Dedifferentiated amniotic fluid mesenchymal stem cell (primary cell): ENCODE results near the gene BARX1.
A peak's percentile ranks its signal among the peaks of the same experiment; 100 is the strongest.
"Not testable (repeated sequence)": the region's sequence is repeated elsewhere in the genome, so short reads cannot be mapped to it uniquely, and the experiment has no call there.

ENCODE experiments used
- DNase-seq: peaks from one replicate; pipeline ENCODE4 v3.0.0-alpha.2; 2016; ENCODE audit errors: extremely low spot score

Gene BARX1

DNA sequence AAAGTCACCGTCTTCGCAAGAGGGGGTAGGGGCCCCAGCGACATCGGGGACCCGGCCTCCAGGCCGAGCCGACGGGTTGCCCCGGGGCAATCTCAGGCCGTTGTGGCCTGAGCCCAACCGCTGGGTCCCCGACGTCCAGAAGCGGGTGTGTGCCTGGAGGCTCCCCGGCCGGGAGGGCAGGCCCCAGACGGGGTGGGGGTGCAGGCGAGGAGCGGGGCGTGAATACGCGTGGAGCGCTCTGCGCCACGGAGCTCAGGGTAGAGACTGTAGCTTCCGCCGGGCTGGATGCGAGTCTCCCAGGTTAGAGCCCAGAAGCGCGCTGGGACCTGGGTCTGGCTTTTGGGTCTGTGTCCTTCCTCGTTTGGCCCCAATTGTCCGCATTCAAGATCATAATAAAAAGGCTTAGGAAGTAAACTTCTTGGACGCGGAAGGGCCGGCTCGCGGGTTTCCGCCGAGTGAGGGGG is 3.5 kb downstream of the BARX1 start:
- no peak for DNase-seq

DNA sequence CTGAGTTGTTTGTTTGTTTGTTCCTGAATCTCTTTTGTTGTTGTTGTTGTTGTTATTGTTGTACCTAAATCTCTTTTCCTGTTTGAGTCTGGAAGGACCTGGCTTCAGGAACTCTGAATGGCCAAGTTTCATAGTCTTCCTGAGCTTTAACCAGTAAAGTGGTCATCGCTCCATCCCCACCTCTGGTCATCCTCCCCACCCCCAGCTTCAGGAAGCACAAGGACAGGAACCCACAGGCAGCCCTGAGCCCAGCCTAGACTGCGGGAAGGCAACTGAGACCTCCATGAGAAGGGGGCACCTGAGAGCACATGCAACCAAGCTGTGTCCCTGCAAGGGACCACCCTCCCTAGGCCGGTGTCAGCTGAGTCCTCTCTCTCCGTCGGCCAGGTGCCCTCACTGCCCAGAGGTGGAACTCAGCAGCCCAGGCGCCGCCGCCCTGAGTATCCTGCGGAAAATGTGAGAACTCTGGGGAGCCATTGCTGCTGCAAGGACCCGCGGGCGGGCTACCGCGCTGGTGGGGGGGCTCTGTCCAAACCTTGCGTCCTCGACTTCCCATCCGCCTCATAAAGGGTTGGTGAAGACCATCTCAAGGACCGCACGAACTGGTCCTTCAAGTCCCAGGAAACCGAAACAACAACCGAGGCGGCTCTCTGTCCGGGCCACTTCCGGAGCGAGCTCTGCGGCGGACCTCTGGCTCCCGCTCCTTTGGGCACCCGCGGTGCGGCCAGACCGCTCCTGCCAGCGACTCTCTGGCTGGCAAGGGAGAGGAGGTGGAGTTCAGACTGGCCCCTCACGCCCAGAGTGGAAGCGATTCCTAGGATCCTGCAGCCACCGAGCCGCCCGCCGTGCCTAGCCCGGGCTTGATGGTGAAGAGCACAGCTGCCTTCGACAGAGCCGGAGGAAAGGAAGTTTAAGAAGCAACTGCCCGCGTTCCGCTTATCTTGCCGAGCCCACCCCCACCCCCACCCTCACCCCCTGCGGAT is 4.2 kb downstream of the BARX1 start:
- DNase-seq: no peak

- peak; percentile 35 for DNase-seq
Measured at GRCh38 chr9:93949694-93950449, 5.3 kb downstream of the BARX1 start.

GRCh38 chr9:93949073-93949693 is 6.0 kb downstream of the BARX1 start:
- no peak for DNase-seq

DNA sequence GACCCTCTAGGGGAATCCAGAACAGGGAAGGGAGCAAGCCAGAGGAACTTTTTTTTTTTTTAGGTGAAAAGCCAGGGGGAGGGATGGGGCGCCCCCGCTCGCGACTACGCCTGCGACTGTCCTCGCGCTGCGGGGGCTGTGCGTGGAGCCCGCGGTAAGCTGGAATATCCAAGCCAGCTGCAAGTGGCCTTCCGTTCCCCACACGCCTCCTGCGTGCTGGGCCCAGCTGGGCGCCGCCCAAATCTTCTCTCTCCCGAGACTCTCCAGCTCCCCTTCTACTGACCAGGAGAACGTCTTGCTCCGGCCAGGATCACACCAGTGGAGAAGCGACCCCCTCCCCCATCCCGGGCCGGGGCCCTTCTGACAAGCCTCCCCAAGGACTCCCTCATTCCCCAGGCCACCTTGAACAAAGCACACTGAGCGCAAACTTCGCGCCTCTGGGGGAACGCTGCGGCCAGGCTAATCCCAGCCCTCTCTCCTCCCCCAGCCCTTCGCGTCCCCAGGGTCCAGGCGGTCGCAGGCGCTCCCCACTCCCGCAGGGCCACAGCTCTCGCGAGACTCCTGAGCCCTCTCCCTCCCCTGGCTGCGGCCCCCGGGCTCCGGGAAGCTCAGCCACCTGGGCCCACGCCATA is 6.6 kb downstream of the BARX1 start:
- no peak for DNase-seq

DNA sequence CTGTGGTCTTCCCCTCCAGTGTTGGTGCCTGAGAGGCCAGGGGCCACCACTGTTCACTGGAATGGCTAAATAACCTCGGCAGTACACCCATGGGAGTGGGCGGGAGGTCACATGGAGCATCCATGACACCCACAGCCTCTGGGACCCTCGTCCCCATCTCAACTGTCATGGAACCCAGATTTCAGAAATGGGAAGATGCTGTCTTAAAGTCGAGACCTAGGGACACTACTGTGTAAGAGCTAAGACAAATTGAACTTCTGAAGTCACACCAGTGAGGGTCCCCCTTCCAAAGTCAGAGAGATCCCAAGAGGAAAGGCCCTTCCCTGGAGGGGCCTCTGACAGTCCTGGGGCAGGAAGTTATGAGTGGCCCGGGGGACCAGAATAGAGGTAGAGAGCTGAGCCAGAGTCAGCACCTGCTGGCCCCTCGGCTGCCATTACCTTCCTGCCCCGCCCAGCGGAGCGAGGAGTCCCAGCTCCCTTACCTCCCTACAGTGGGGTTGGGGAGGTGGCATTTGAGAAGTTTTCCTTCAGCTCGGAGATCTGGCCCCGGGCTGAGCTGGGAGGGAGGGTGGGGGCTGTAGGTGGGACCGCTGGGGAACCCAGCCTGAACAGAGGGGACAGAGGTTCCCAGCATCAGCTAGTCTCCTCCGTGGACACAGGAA is 7.6 kb downstream of the BARX1 start:
- no peak for DNase-seq

GRCh38 chr9:93946338-93946712 is 8.8 kb downstream of the BARX1 start:
- no peak for DNase-seq

- no peak for DNase-seq
Measured at GRCh38 chr9:93945400-93946337, 9.5 kb downstream of the BARX1 start.

- DNase-seq: no peak
Measured at GRCh38 chr9:93944011-93944410, 11.1 kb downstream of the BARX1 start.

DNA sequence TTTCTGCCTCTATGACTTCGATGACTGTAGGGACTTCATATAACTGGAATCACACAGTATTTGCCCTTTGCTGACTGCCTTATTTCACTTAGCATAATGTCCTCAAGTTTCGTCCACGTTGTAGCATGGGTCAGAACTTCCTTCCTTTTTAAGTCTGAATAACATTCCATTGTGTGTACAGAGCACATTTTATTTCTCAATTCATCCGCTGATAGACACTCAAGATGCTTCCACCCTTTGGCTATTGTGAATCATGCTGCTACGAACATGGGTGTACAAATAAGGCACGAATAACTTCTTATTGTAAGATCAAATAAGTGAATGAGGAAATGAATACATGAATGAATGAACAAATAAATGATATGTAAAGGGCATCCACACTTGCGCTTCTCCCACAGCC is 13.0 kb downstream of the BARX1 start:
- no peak for DNase-seq

- DNase-seq: no peak
Measured at GRCh38 chr9:93941493-93941892, 13.7 kb downstream of the BARX1 start.

DNA sequence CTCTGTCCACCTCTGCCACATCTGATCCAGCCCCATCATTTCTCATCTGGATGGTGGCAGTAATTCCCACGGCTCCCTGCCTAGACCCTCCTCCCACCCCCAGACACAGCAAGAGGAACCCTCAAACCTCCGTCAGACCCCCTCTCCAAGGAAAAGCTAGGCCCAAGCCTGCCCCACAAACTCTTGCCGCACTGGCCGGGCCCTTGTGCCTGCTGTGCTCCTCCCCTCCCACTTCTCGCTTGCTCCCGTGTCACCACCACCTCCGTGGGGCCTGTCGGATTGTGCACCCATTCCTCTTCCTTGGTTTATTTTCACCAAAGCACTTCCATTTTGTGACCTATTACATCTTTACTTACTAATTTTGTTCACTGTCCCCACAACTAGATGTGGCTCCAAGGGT is 14.2 kb downstream of the BARX1 start:
- DNase-seq: no peak

DNA sequence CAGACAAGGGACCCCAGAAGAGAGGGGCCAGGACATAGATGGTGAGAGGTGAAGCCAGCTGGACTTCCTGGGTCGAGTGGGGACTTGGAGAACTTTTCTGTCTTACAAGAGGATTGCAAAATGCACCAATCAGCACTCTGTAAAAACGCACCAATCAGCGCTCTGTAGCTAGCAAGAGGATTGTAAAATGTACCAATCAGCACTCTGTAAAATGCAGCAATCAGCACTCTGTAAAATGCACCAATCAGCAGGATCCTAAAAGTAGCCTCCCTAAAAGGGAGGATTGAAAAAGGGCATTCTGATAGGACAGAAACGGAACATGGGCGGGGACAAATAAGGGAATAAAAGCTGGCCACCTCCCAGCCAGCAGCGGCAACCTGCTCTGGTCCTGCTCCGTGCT is 15.6 kb downstream of the BARX1 start:
- DNase-seq: not testable (repeated sequence)

- no peak for DNase-seq
Measured at GRCh38 chr9:93937193-93937592, 18.0 kb downstream of the BARX1 start.

GRCh38 chr9:93931905-93932304 is 23.2 kb downstream of the BARX1 start:
- no peak for DNase-seq

GRCh38 chr9:93930070-93930469 is 25.1 kb downstream of the BARX1 start:
- no peak for DNase-seq

- DNase-seq: no peak
Measured at GRCh38 chr9:93929231-93929630, 25.9 kb downstream of the BARX1 start.

DNA sequence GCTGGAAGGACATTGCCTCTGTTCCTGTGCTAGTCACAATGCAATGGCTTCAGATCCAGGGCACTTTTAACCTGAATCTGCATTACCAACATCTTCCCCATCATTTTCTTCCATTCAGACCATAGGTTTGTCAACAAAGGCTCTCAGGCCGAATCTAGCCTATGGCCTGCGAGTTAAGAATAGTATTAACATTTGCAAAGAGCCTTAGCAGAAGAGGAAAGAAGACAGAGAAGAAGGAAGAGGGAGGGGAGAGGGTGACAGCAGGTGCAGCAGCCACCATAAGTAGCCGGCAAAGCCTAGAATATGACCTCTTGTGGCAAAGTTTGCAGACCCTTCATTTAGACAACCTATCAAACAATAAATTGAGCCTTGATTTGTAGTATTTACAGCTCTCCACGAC is 32.6 kb downstream of the BARX1 start:
- no peak for DNase-seq

- no peak for DNase-seq
Measured at GRCh38 chr9:93920131-93920800, 34.9 kb downstream of the BARX1 start.

GRCh38 chr9:93918061-93918460 is 37.1 kb downstream of the BARX1 start:
- no peak for DNase-seq
